Spleen (tissue), 11 donors: ENCODE data around the gene TRMT2A. TPM values are rescaled to one million over a fixed set of nuclear protein-coding genes. Genes with fewer than 3 reads are reported as not detected.
A peak's percentile ranks its signal among the peaks of the same experiment; 100 is the strongest.

Source experiments
- DNase-seq: peaks from one replicate; pipeline ENCODE4 v3.0.0-alpha.2; 2020
- H3K27ac ChIP-seq, 8 donors: fragments of 200-600 bp; sonication (generic) in 7 of 8; 1 replicate in 4 of 8; 2 replicates in 4 of 8; pipeline versions ENCODE4 v1.5.0 to v1.8.0; 2016 to 2021; ENCODE audit warnings: inconsistent platforms in 4 of 8, mild to moderate bottlenecking in 4 of 8, moderate library complexity in 1 of 8
- H3K27me3 ChIP-seq, 7 donors: fragments of 200-600 bp; sonication (generic) in 6 of 7; replicated peaks in 1 of 7; 1 replicate in 4 of 7; 2 replicates in 3 of 7; pipeline versions ENCODE4 v1.5.0 to v1.8.0; 2016 to 2021; ENCODE audit warnings: inconsistent platforms in 3 of 7, mild to moderate bottlenecking in 1 of 7
- H3K36me3 ChIP-seq, 6 donors: fragments of 200-600 bp; sonication (generic) in 5 of 6; 1 replicate in 4 of 6; 2 replicates in 2 of 6; pipeline versions ENCODE4 v1.5.0 to v1.8.0; 2016 to 2021; ENCODE audit warnings: inconsistent platforms in 2 of 6
- H3K4me1 ChIP-seq, 6 donors: fragments of 200-600 bp; sonication (generic) in 5 of 6; 1 replicate in 3 of 6; 2 replicates in 3 of 6; pipeline versions ENCODE4 v1.5.0 to v1.8.0; 2016 to 2021; ENCODE audit warnings: inconsistent platforms in 3 of 6
- H3K4me3 ChIP-seq, 8 donors: fragments of 200-600 bp; sonication (generic) in 7 of 8; 1 replicate in 4 of 8; 2 replicates in 4 of 8; pipeline versions ENCODE4 v1.5.0 to v1.8.0; 2016 to 2021; ENCODE audit warnings: inconsistent platforms in 4 of 8, mild to moderate bottlenecking in 4 of 8, moderate library complexity in 2 of 8
- H3K9me3 ChIP-seq, 8 donors: fragments of 200-600 bp; sonication (generic) in 7 of 8; 1 replicate in 4 of 8; 2 replicates in 4 of 8; pipeline versions ENCODE4 v1.5.0 to v1.8.0; 2016 to 2021; ENCODE audit warnings: inconsistent platforms in 4 of 8
- POLR2A ChIP-seq, 3 donors: fragments of 450-650 bp; IDR thresholded peaks; one replicate each; pipeline ENCODE4 v1.5.1; 2017; ENCODE audit warnings: antibody characterized with exemption in 3 of 3, mild to moderate bottlenecking in 1 of 3
- POLR2AphosphoS5 ChIP-seq, 3 donors: sonication (generic); formaldehyde crosslinking; IDR thresholded peaks; one replicate each; pipeline ENCODE4 v1.5.1; 2017; ENCODE audit warnings: antibody characterized with exemption in 3 of 3
- WGBS, 5 donors: extraction: QIAGEN DNeasy Blood & Tissue Kit in 3 of 5; methylation state at CpG; one replicate each; pipeline versions ENCODE4 v1.1.5 to v1.1.7; 2013 to 2018; 5-methylcytosine and 5-hydroxymethylcytosine counted together
- intact Hi-C: fragments of 100-400 bp; cut with DNase I; formaldehyde crosslinking; loops from one replicate; pipeline ENCODE4 v1.15.0; 2023; ENCODE audit warnings: low total_unique reads
- polyA plus RNA-seq, 3 donors: library from polyadenylated mRNA; stranded (reverse); fragments of 200-250 nt; gene quantifications; one replicate each; pipeline ENCODE4 v1.2.1, GENCODE V29; 2013
- total RNA-seq, 7 donors: library from RNA; depleted of rRNA in 3 of 7; stranded (reverse); fragments of >200 nt in 3 of 7; fragmentation: NEBNext Ultra II Directional in 4 of 7; extraction: Animal tissue kit (Norgen Biotek cat#: 25700) in 4 of 7; gene quantifications; one replicate each; pipeline versions ENCODE4 v1.1.0 to v1.2.1, GENCODE V29; 2016 to 2021
- TF ChIP-seq, protein P1 (sequence below), 11 experiments: fragments of 200-600 bp in 7 of 11; fragments of 450-650 bp in 4 of 11; sonication (generic) in 4 of 11; IDR thresholded peaks in 8 of 11; conservative IDR thresholded peaks in 3 of 11; 1 replicate in 7 of 11; 2 replicates in 4 of 11; pipeline versions ENCODE4 v1.4.0 to v1.8.0; 2016 to 2021; ENCODE audit warnings: antibody characterized with exemption in 11 of 11, inconsistent platforms in 4 of 11, mild to moderate bottlenecking in 1 of 11
- donor health status: healthy with polysubstance abuse.
- donor health status: DM: no; HTN: no; CAD: no; lungs with moderate emphysema.
- donor health status: DM: no; HTN: no; CAD: no.
- donor health status: Bipolar disorder and iron deficiency.
- donor health status: healthy.
- donor health status: DM: no; HTN: no; CAD: no.
- donor health status: DM: yes; HTN: yes; CAD: no.

TRMT2A gene
- total and polyA plus RNA-seq, 10 donors, result 70.4 to 142 (median 79.5) TPM

DNA sequence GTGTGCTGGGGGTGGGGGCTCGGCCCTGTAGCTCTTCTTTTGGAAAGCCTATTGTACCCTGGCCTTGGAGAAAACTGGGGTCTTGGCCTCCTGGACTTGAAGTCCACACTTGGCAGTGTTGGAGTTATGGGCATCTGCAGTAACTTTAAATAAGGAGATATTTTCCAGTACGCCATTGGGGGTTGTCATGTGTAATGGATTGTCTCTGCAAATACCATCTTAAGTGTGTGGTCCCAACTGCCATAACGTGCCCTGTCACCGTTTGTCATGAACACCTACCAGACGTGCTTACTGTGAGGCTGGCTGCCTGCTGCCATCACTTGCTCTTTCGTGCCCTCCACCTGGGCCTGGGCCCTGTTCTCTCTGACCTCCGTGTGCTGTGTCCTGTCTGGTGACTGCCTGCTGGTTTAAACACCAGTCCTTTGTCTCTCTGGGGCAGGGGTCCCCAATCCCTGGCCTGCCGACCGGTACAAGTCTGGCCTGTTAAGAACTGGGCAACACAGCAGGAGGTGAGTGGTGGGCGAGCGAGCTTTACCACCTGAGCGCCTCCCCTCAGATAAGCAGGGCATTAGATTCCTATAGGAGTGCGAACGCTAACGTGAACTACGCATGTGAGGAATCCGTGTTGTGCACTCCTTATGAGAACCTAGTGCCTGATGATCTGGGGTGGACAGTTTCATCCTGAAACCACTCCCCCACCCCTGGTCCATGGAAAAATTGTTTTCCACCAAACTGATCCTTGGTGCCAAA is 11.0 kb upstream of the TRMT2A start:
- TF ChIP-seq, protein P1, sequence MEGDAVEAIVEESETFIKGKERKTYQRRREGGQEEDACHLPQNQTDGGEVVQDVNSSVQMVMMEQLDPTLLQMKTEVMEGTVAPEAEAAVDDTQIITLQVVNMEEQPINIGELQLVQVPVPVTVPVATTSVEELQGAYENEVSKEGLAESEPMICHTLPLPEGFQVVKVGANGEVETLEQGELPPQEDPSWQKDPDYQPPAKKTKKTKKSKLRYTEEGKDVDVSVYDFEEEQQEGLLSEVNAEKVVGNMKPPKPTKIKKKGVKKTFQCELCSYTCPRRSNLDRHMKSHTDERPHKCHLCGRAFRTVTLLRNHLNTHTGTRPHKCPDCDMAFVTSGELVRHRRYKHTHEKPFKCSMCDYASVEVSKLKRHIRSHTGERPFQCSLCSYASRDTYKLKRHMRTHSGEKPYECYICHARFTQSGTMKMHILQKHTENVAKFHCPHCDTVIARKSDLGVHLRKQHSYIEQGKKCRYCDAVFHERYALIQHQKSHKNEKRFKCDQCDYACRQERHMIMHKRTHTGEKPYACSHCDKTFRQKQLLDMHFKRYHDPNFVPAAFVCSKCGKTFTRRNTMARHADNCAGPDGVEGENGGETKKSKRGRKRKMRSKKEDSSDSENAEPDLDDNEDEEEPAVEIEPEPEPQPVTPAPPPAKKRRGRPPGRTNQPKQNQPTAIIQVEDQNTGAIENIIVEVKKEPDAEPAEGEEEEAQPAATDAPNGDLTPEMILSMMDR (IDR thresholded peaks at IDR 0.05 in 8 of 11, conservative IDR thresholded peaks at IDR 0.05 in 3 of 11), result no peak
- TF ChIP-seq POLR2A (IDR thresholded peaks at IDR 0.05) (no peak), POLR2AphosphoS5 (IDR thresholded peaks at IDR 0.05) (no peak)
- Histone ChIP-seq H3K27ac (no peak overlapping the region), H3K36me3 (peaks cover 0 to 50% (median 33%) of the 10 kb centered on the region in 6 donors), H3K27me3 (no peaks in the 10 kb centered on the region), H3K9me3 (no peaks in the 10 kb centered on the region), H3K4me3 (no peak overlapping the region), H3K4me1 (peaks cover 6 to 68% (median 30%) of the 10 kb centered on the region in 6 donors)
- 82 to 91% (median 85%) methylated on average over 17 of the region's 17 CpGs for WGBS, 5 donors
- intact Hi-C loops, result loop anchor here (10.0 kb wide), 1 partner anchor 153 kb away; no protein-coding TSS in a partner anchor
- DNase-seq, result no peak

DNA sequence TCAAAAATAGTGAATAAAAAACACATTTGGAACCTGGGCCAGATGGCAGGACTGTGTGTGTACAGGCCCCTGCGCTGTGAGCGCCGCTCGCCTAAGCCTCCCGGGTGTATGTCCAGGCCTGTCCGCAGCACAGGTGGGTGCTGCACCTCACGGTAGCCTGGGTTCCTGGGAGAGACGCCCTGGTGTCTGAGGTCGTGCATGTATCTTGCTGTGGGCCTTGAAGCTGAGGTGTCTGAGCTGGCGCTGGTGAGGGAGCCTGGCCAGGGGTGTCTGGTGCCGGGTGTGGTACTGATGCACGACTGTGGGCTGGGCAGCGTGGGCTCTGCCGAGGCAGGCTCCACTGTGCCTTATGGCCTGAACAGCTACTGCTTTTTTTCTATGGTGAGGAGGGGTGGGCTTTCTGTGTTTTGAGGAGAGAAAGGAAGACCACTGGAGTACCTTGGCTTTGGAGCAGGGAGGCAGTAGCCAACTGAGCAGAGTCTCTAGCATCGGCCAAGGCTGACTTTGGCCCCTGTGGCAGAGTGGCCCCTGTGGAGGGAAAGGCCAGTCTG is 10.4 kb upstream of the TRMT2A start:
- 91 to 96% (median 92%) methylated on average over 13 to 15 of the region's 15 CpGs for WGBS, 5 donors
- DNase-seq, result no peak
- H3K9me3 ChIP-seq, result no peaks in the 10 kb centered on the region
- H3K27me3 ChIP-seq, result no peaks in the 10 kb centered on the region
- TF ChIP-seq POLR2A (IDR thresholded peaks at IDR 0.05) (no peak), POLR2AphosphoS5 (IDR thresholded peaks at IDR 0.05) (no peak)
- TF ChIP-seq, protein P1 (IDR thresholded peaks at IDR 0.05 in 8 of 11, conservative IDR thresholded peaks at IDR 0.05 in 3 of 11), result no peak
- peaks cover 0 to 52% (median 33%) of the 10 kb centered on the region in 6 donors for H3K36me3 ChIP-seq
- H3K27ac ChIP-seq, result no peak overlapping the region
- intact Hi-C loops, result loop anchor here (10.0 kb wide), 1 partner anchor 153 kb away; no protein-coding TSS in a partner anchor
- peaks cover 0 to 63% (median 24%) of the 10 kb centered on the region in 6 donors for H3K4me1 ChIP-seq
- H3K4me3 ChIP-seq, result no peak overlapping the region

DNA sequence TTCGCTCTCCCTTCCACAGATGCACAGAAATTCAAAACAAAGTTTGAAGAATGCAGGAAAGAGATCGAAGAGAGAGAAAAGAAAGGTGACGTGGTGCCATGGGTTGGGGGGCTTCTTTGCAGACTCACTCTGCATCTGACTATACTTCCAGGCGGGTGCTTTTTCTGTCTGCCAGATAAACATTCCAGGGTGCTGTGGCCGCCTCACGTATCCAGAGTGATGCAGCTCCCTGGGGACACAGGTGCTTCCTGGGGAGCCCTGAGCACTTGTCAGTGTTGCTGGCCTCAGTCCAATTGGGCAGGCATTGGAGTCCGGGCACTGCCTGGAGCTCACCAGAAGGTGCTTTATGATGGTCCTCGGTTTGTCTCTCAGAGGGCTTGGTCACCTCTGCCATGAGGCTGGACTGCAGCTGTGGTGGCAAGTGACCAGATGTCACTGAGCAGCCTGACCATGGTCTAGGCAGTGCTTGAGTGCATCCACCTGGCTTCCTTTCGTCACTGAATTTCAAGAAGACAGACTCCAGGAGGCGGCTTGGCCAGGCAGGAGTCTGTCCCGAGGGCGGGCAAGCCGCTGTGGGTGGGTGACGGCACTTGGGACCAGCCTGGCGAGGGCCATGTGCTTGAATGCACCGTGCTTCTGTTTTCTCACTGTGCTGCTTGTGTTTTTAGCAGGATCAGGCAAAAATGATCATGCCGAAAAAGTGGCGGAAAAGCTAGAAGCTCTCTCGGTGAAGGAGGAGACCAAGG is 9.4 kb upstream of the TRMT2A start:
- Histone ChIP-seq H3K27me3 (no peaks in the 10 kb centered on the region), H3K4me3 (no peak overlapping the region), H3K9me3 (no peaks in the 10 kb centered on the region), H3K36me3 (peaks cover 0 to 61% (median 41%) of the 10 kb centered on the region in 6 donors), H3K27ac (peak overlapping the region in 3 of 8 donors; percentile 50 to 61 (median 55)), H3K4me1 (peaks cover 0 to 68% (median 25%) of the 10 kb centered on the region in 6 donors)
- intact Hi-C loops, result loop anchor here (10.0 kb wide), 1 partner anchor 152 kb away; no protein-coding TSS in a partner anchor
- WGBS, 5 donors, result 79 to 82% (median 81%) methylated on average over 18 to 19 of the region's 19 CpGs
- TF ChIP-seq POLR2A (IDR thresholded peaks at IDR 0.05), result no peak
- TF ChIP-seq POLR2AphosphoS5 (IDR thresholded peaks at IDR 0.05), result peak in 1 of 3 donors; percentile 20
- TF ChIP-seq, protein P1 (IDR thresholded peaks at IDR 0.05 in 8 of 11, conservative IDR thresholded peaks at IDR 0.05 in 3 of 11), result no peak
- no peak for DNase-seq
